Measurements from ENCODE around the gene CLCN2. TPM values are rescaled to one million over a fixed set of nuclear protein-coding genes. Genes with fewer than 3 reads are reported as not detected.

Gene CLCN2
- total and polyA plus RNA-seq, 7 experiments from 2014 or later = 0.91 to 6.0 (median 3.8) TPM

DNA sequence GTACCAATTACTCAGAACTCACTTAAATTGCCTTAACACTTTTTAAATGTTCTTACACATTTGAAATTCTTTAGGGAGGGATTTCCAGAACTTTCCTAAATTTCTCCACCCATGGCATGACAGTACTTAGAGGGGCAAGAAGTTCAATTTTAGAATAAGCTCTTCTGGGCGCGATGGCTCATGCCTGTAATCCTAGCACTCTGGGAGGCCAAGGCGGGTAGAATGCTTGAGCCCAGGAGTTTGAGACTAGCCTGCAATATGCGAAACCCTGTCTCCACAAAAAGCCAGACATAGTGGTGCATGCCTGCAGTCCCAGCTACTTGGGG is 13.4 kb downstream of the CLCN2 start:
- CTCF ChIA-PET = interaction anchor here (1.5 kb wide), 1 partner anchor 166 kb away, joined by 5 read pairs; no protein-coding TSS in a partner anchor
- POLR2A ChIA-PET = no interaction called here

DNA sequence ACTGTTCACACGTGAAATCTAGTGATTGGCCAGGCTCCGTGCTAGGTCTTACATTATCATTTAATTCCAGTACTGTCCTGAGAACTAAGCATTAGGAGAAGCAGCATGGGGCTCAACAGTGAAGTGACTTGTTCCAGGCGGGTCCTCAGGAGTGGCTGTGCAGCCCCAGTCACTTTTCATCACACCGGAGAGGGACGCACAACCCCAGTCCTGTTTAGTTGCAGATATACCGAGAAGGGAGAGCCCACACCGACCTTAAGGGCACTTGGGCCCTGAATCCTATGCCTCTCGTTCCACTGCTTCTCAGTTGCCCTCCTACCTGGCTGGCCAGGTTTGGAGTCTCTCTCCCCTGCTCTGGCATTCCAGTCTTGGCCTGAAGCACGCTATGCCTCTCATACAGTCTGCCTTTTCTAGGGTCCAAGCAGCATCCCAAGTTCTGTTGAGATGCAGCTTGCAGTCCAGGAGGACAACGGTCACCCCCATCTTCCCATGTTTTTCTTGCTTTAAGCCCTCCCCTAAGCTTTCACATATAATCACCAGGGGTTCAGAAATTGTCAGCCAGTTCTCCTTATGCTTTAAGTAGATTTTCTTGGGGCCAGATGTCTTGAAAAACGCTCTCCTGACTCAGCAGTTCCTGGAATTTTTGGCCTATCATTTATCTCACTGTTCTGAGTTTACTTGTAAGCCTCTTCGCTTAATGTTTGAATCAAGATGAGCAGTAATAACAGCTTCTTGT is 13.9 kb downstream of the CLCN2 start:
- intact Hi-C loops (cut with micrococcal nuclease) = no loop called here
- H3K27me3 Mint-ChIP-seq = no peaks in the 10 kb centered on the region
- Histone ChIP-seq H3K9me3 (ENCODE audit: control insufficient read depth in 2 of 3, low read length in 3 of 3) (no peaks in the 10 kb centered on the region), H3K4me3 (ENCODE audit: low read length) (no peak overlapping the region), H3K4me1 (ENCODE audit: control insufficient read depth in 2 of 2, insufficient read depth in 2 of 2, low read length in 2 of 2) (no peaks in the 10 kb centered on the region), H3K27me3 (ENCODE audit: control insufficient read depth in 2 of 2, insufficient read depth in 2 of 2, low read length in 2 of 2) (no peaks in the 10 kb centered on the region), H3K36me3 (ENCODE audit: control insufficient read depth in 2 of 3, insufficient read depth in 3 of 3, low read length in 3 of 3) (peaks cover 0 to 19% (median 0%) of the 10 kb centered on the region in 3 experiments), H3K27ac (ENCODE audit: low read depth, low read length) (no peak overlapping the region)
- ChIA-PET POLR2A (no interaction called here), CTCF (interaction anchor here (1.5 kb wide), 1 partner anchor 167 kb away, joined by 5 read pairs; no protein-coding TSS in a partner anchor)
- peaks cover 0 to 5% (median 0%) of the 10 kb centered on the region in 7 donors for H3K4me1 Mint-ChIP-seq
- no peaks in the 10 kb centered on the region for H3K9me3 Mint-ChIP-seq
- DNase-seq (no peak), ATAC-seq (no peak)
- H3K4me3 Mint-ChIP-seq = no peak overlapping the region
- peaks cover 0 to 8% (median 0%) of the 10 kb centered on the region in 5 donors for H3K36me3 Mint-ChIP-seq
- H3K27ac Mint-ChIP-seq = peak overlapping the region in 1 of 9 donors; percentile 36

More for the DNA sequence above, 13.4 kb downstream of the CLCN2 start:
- Mint-ChIP-seq H3K27me3 (no peaks in the 10 kb centered on the region), H3K9me3 (no peaks in the 10 kb centered on the region), H3K27ac (no peak overlapping the region), H3K4me1 (peaks cover 0 to 5% (median 0%) of the 10 kb centered on the region in 7 donors), H3K4me3 (no peak overlapping the region), H3K36me3 (peaks cover 0 to 4% (median 0%) of the 10 kb centered on the region in 5 donors)
- no peak for ATAC-seq
- Histone ChIP-seq H3K9me3 (ENCODE audit: control insufficient read depth in 2 of 3, low read length in 3 of 3) (no peaks in the 10 kb centered on the region), H3K4me1 (ENCODE audit: control insufficient read depth in 2 of 2, insufficient read depth in 2 of 2, low read length in 2 of 2) (no peaks in the 10 kb centered on the region), H3K4me3 (ENCODE audit: low read length) (no peak overlapping the region), H3K27ac (ENCODE audit: low read depth, low read length) (no peak overlapping the region), H3K27me3 (ENCODE audit: control insufficient read depth in 2 of 2, insufficient read depth in 2 of 2, low read length in 2 of 2) (no peaks in the 10 kb centered on the region), H3K36me3 (ENCODE audit: control insufficient read depth in 2 of 3, insufficient read depth in 3 of 3, low read length in 3 of 3) (peaks cover 0 to 14% (median 0%) of the 10 kb centered on the region in 3 experiments)
- no peak for DNase-seq
- intact Hi-C loops (cut with micrococcal nuclease) = no loop called here

DNA sequence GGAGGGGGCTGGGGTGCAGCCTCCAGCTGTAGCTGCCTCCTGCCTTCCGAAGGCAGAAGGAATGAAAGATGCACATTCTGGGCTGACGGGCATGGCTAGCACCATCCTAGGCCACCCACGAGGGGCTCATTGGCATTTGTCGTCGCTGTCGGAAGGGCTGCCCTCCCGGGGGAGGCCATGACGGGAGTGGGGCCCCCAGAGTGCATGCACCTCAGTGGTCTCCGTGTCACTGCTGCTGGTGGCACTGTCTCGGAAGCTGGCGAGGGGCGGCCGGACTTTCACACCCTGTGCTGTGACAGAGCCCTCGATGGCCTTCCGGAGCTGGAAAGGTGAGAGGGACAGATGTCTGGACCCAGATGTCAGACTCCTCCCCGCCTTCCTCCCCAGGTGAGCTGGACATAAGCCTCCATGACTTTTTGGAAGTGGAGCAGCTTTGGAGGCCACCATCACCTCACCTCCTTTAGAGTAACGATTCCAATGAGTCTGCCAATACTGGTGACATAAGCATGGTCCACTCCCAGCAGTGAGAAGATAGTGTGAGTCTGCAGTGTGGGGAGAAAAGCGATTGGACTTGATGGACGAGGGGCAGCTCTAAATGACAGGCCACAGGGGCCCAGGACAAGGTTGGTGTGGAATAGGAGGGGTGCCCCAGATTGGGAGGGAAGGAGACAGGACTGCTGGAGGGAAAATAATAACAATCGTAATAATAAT is 14.8 kb downstream of the CLCN2 start:
- no peak overlapping the region for H3K27ac Mint-ChIP-seq
- Histone ChIP-seq H3K4me3 (ENCODE audit: low read length) (no peak overlapping the region), H3K27me3 (ENCODE audit: control insufficient read depth in 2 of 2, insufficient read depth in 2 of 2, low read length in 2 of 2) (no peaks in the 10 kb centered on the region), H3K36me3 (ENCODE audit: control insufficient read depth in 2 of 3, insufficient read depth in 3 of 3, low read length in 3 of 3) (peaks cover 0 to 24% (median 0%) of the 10 kb centered on the region in 3 experiments), H3K4me1 (ENCODE audit: control insufficient read depth in 2 of 2, insufficient read depth in 2 of 2, low read length in 2 of 2) (no peaks in the 10 kb centered on the region), H3K27ac (ENCODE audit: low read depth, low read length) (no peak overlapping the region), H3K9me3 (ENCODE audit: control insufficient read depth in 2 of 3, low read length in 3 of 3) (no peaks in the 10 kb centered on the region)
- H3K36me3 Mint-ChIP-seq = peaks cover 0 to 8% (median 0%) of the 10 kb centered on the region in 5 donors
- H3K4me3 Mint-ChIP-seq = no peak overlapping the region
- no peaks in the 10 kb centered on the region for H3K9me3 Mint-ChIP-seq
- H3K4me1 Mint-ChIP-seq = peaks cover 0 to 5% (median 0%) of the 10 kb centered on the region in 7 donors
- ChIA-PET POLR2A (no interaction called here), CTCF (no interaction called here)
- ATAC-seq (no peak), DNase-seq (no peak)
- intact Hi-C loops (cut with micrococcal nuclease) = no loop called here
- H3K27me3 Mint-ChIP-seq = no peaks in the 10 kb centered on the region

GRCh38 chr3:184345317-184346144 is 15.9 kb downstream of the CLCN2 start:
- CTCF ChIA-PET = no interaction called here
- H3K27ac Mint-ChIP-seq = no peak overlapping the region
- Histone ChIP-seq H3K27me3 (ENCODE audit: control insufficient read depth in 2 of 2, insufficient read depth in 2 of 2, low read length in 2 of 2) (no peaks in the 10 kb centered on the region), H3K36me3 (ENCODE audit: control insufficient read depth in 2 of 3, insufficient read depth in 3 of 3, low read length in 3 of 3) (peaks cover 0 to 24% (median 0%) of the 10 kb centered on the region in 3 experiments), H3K9me3 (ENCODE audit: control insufficient read depth in 2 of 3, low read length in 3 of 3) (no peaks in the 10 kb centered on the region), H3K4me3 (ENCODE audit: low read length) (no peak overlapping the region), H3K4me1 (ENCODE audit: control insufficient read depth in 2 of 2, insufficient read depth in 2 of 2, low read length in 2 of 2) (no peaks in the 10 kb centered on the region), H3K27ac (ENCODE audit: low read depth, low read length) (no peak overlapping the region)
- H3K27me3 Mint-ChIP-seq = no peaks in the 10 kb centered on the region
- H3K36me3 Mint-ChIP-seq = peaks cover 0 to 8% (median 0%) of the 10 kb centered on the region in 5 donors
- no peak overlapping the region for H3K4me3 Mint-ChIP-seq
- intact Hi-C loops (cut with micrococcal nuclease) = no loop called here
- POLR2A ChIA-PET = interaction anchor here (0.5 kb wide), 1 partner anchor 200 kb away, joined by 3 read pairs; no protein-coding TSS in a partner anchor
- no peaks in the 10 kb centered on the region for H3K9me3 Mint-ChIP-seq
- ATAC-seq (peak; percentile 71), DNase-seq (no peak)
- H3K4me1 Mint-ChIP-seq = peaks cover 0 to 14% (median 4%) of the 10 kb centered on the region in 7 donors

GRCh38 chr3:184344579-184345316 is 16.7 kb downstream of the CLCN2 start:
- peaks cover 0 to 14% (median 4%) of the 10 kb centered on the region in 7 donors for H3K4me1 Mint-ChIP-seq
- no peak overlapping the region for H3K27ac Mint-ChIP-seq
- ATAC-seq = no peak
- H3K36me3 Mint-ChIP-seq = peaks cover 0 to 8% (median 0%) of the 10 kb centered on the region in 5 donors
- DNase-seq = no peak
- no peaks in the 10 kb centered on the region for H3K27me3 Mint-ChIP-seq
- POLR2A ChIA-PET = no interaction called here
- Histone ChIP-seq H3K27me3 (ENCODE audit: control insufficient read depth in 2 of 2, insufficient read depth in 2 of 2, low read length in 2 of 2) (no peaks in the 10 kb centered on the region), H3K36me3 (ENCODE audit: control insufficient read depth in 2 of 3, insufficient read depth in 3 of 3, low read length in 3 of 3) (peaks cover 0 to 24% (median 0%) of the 10 kb centered on the region in 3 experiments), H3K27ac (ENCODE audit: low read depth, low read length) (no peak overlapping the region), H3K4me3 (ENCODE audit: low read length) (no peak overlapping the region), H3K9me3 (ENCODE audit: control insufficient read depth in 2 of 3, low read length in 3 of 3) (no peaks in the 10 kb centered on the region), H3K4me1 (ENCODE audit: control insufficient read depth in 2 of 2, insufficient read depth in 2 of 2, low read length in 2 of 2) (no peaks in the 10 kb centered on the region)
- H3K9me3 Mint-ChIP-seq = no peaks in the 10 kb centered on the region
- intact Hi-C loops (cut with micrococcal nuclease) = no loop called here
- CTCF ChIA-PET = no interaction called here
- no peak overlapping the region for H3K4me3 Mint-ChIP-seq

DNA sequence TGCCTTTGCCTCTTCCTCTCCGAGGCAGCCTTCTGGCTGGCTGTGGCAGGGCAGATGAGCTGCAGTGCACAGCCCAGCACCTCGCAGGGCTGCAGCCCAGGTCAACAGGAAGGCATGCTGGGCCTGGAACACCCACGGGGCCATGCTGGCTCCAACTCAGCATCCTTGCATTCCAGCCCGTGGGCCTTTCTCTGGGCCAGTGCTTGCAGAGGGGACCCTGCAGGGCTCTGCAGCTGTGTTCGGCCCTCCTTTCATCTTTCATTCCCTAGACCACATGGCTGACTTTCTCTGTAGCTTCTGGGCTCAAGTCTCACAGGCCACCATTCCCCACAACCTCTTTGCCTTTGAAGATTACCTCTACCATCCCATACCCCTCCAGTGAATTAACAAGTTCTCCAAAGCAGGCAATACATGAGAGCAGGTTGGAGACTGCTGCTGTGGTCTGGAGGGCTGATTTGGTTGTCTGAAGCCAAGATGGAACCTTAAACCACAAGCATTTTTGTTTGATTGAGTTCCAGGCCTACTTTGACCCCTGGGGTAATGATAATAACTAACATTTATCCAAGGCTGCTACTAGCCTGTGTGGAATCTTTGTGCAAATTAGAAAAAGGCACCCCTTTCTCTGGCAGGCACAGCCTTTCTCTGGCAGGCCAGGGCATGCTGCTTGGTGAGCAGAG is 18.1 kb downstream of the CLCN2 start:
- no peak for ATAC-seq
- H3K4me1 Mint-ChIP-seq = peaks cover 0 to 19% (median 4%) of the 10 kb centered on the region in 7 donors
- CTCF ChIA-PET = no interaction called here
- H3K4me3 ChIP-seq (ENCODE audit: low read length) = no peak overlapping the region
- no peak for DNase-seq
- no peaks in the 10 kb centered on the region for H3K27me3 Mint-ChIP-seq
- no peaks in the 10 kb centered on the region for H3K9me3 ChIP-seq (ENCODE audit: control insufficient read depth in 2 of 3, low read length in 3 of 3)
- no peaks in the 10 kb centered on the region for H3K27me3 ChIP-seq (ENCODE audit: control insufficient read depth in 2 of 2, insufficient read depth in 2 of 2, low read length in 2 of 2)
- intact Hi-C loops (cut with micrococcal nuclease) = no loop called here
- no peak overlapping the region for H3K4me3 Mint-ChIP-seq
- H3K9me3 Mint-ChIP-seq = no peaks in the 10 kb centered on the region
- H3K27ac Mint-ChIP-seq = no peak overlapping the region
- POLR2A ChIA-PET = no interaction called here
- H3K27ac ChIP-seq (ENCODE audit: low read depth, low read length) = no peak overlapping the region
- H3K36me3 Mint-ChIP-seq = peaks cover 0 to 8% (median 0%) of the 10 kb centered on the region in 5 donors
- H3K36me3 ChIP-seq (ENCODE audit: control insufficient read depth in 2 of 3, insufficient read depth in 3 of 3, low read length in 3 of 3) = peaks cover 0 to 24% (median 0%) of the 10 kb centered on the region in 3 experiments
- H3K4me1 ChIP-seq (ENCODE audit: control insufficient read depth in 2 of 2, insufficient read depth in 2 of 2, low read length in 2 of 2) = no peaks in the 10 kb centered on the region

Measured in naive thymus-derived CD4-positive, alpha-beta T cell (primary cell).